HG03060 (cell line): ENCODE results near the gene ZNF619.

Source experiments
- ATAC-seq: cut with Tn5 transposase; IDR thresholded peaks from one replicate; pipeline ENCODE4 v1.9.1; 2021; ENCODE audit warnings: low read depth, moderate number of reproducible peaks; ENCODE audit not compliant: unreplicated experiment

The ZNF619 gene

DNA sequence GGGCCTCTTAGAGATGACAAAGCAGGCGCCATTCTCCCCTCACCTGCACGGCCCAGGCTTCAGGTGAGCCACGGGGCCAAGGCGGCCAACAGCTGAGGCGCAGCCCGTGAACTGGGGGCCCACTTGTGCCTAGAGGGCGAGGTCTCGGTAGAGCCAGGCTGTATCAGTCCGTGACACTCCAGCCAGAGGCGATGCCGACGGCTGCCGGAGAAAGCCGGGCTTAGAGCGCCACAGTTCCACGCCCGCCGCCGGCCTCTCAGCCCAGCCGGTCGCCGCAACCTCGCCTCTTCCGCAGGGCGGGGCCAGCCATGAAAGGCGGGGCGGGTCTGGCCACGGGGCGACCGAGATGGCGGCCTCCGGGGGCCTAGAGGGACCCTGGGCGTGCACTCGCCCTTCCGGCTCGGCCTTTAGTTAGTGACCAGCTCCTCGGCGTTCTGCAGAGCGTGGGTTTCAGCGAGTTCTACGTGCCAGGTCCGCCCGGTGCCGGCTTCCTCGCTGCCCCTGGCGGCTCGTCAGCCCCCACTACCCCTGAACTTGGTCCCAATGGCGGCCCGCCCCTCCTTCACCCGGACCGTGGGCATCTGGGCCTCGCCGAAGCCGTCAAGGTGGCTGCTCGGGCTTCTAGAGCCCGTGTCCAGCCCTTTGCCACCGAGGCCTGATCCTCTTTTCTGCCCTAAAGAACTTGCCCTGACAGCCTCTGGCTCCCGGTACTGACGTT is 47.8 kb downstream of the ZNF619 start, which contains the start of gene ZNF621:
ZNF621 (plus strand) TSS at position 393 of the 718 bp plus-strand sequence. CDS start 881 bp downstream, outside the sequence.
- ATAC-seq: peak; percentile 74

DNA sequence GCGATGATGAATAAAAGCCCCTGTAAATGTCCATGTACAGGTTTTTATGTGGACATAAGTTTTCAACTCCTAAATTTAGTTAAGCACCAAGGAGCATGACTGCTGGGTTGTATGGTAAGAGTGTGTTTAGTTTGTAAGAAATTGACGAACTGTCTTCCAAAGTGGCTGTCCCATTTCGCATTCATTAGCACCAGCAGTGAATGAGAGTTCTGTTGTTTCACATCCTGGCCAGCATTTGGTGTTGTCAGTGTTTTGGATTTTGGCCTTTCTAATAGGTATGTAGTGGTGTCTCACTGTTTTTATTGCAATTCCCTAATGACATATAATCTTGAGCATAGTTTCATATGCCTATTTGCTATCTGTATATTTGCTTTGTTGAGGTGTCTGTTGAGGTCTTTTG is 51.5 kb downstream of the ZNF619 start:
- no peak for ATAC-seq

- no peak for ATAC-seq
Observed at GRCh38 chr3:40532252-40532651, 55.3 kb downstream of the ZNF619 start.

- no peak for ATAC-seq
Observed at GRCh38 chr3:40534283-40534682, 57.4 kb downstream of the ZNF619 start.
